IMR-90 (cell line): ENCODE results near the gene GRB10. TPM values are rescaled to one million over a fixed set of nuclear protein-coding genes. Genes with fewer than 3 reads are reported as not detected.

ENCODE experiments used
- ATAC-seq: fragments of 200-7000 bp; cut with Tn5 transposase; 2 replicates; pipeline ENCODE4 v1.9.1; 2020; ENCODE audit warnings: low read depth, mild to moderate bottlenecking, moderate library complexity
- BruUV-seq: library from RNA; stranded (reverse); fragments of 400-500 nt; replicated peaks from 2 replicates; lab custom pipeline; 2021; lab: Mats Ljungman, UMichigan
- CTCF ChIA-PET: fragments of 300-600 bp; formaldehyde crosslinking; extraction: SDS; loops from one replicate; lab custom pipeline; 2021; ENCODE audit warnings: antibody characterized with exemption; lab: Yijun Ruan, JAX
- POLR2A ChIA-PET: fragments of 300-600 bp; sonication (Branson Sonifier 250); formaldehyde crosslinking; loops from one replicate; lab custom pipeline; 2022; ENCODE audit warnings: antibody characterized with exemption; ENCODE audit not compliant: unreplicated experiment; lab: Charles Lee
- DNase-seq: peaks from one replicate; pipeline ENCODE4 v3.0.0; 2013
- H2AFZ ChIP-seq: replicated peaks from 2 replicates; pipeline ENCODE3; 2013; ENCODE audit warnings: low read length, mild to moderate bottlenecking; ENCODE audit not compliant: poor library complexity
- H2AK5ac ChIP-seq: 2 replicates; pipeline ENCODE4 v1.6.1; 2013; ENCODE audit warnings: low read depth, low read length, inconsistent platforms
- H2AK9ac ChIP-seq: replicated peaks from 2 replicates; pipeline ENCODE3; 2013; ENCODE audit warnings: mild to moderate bottlenecking, low read depth, low read length, moderate library complexity; ENCODE audit not compliant: poor library complexity
- H2BK120ac ChIP-seq: 2 replicates; pipeline ENCODE4 v1.6.1; 2013; ENCODE audit warnings: low read depth, low read length, inconsistent platforms
- H2BK15ac ChIP-seq: 3 replicates; pipeline ENCODE4 v1.6.1; 2013; ENCODE audit warnings: low read depth, low read length, inconsistent platforms
- H2BK20ac ChIP-seq: 2 replicates; pipeline ENCODE4 v1.6.1; 2013; ENCODE audit warnings: low read depth, mild to moderate bottlenecking, inconsistent platforms, low read length, moderate library complexity
- H2BK5ac ChIP-seq: 2 replicates; pipeline ENCODE4 v1.6.1; 2013; ENCODE audit warnings: mild to moderate bottlenecking, low read depth, low read length, inconsistent platforms; ENCODE audit not compliant: poor library complexity, severe bottlenecking
- H3K14ac ChIP-seq: replicated peaks from 2 replicates; pipeline ENCODE4 v1.6.1; 2013; ENCODE audit warnings: low read depth, low read length, inconsistent platforms
- H3K18ac ChIP-seq: 2 replicates; pipeline ENCODE4 v1.6.1; 2013; ENCODE audit warnings: low read depth, low read length, control low read depth
- H3K23ac ChIP-seq: 2 replicates; pipeline ENCODE4 v1.6.1; 2013; ENCODE audit warnings: low read depth, low read length, inconsistent platforms
- H3K27ac ChIP-seq: 2 replicates; pipeline ENCODE4 v1.5.1; 2013; ENCODE audit warnings: mild to moderate bottlenecking, control low read depth, low read length; ENCODE audit not compliant: insufficient read depth
- H3K27me3 ChIP-seq: 2 replicates; pipeline ENCODE4 v1.6.1; 2013; ENCODE audit warnings: low read length; ENCODE audit not compliant: control insufficient read depth, insufficient read depth
- H3K36me3 ChIP-seq: 2 replicates; pipeline ENCODE4 v1.6.1; 2013; ENCODE audit warnings: low read length, mixed read lengths; ENCODE audit not compliant: control insufficient read depth, insufficient read depth
- H3K4ac ChIP-seq: 2 replicates; pipeline ENCODE4 v1.6.1; 2013; ENCODE audit warnings: low read depth, low read length, inconsistent platforms
- H3K4me1 ChIP-seq: 2 replicates; pipeline ENCODE4 v1.6.1; 2013; ENCODE audit warnings: low read length, mixed read lengths; ENCODE audit not compliant: control insufficient read depth, insufficient read depth
- H3K4me2 ChIP-seq: 2 replicates; pipeline ENCODE4 v1.6.1; 2013; ENCODE audit warnings: low read depth, mild to moderate bottlenecking, control low read depth, low read length, moderate library complexity
- H3K4me3 ChIP-seq: 2 replicates; pipeline ENCODE4 v1.5.1; 2013; ENCODE audit warnings: low read depth, mild to moderate bottlenecking, control low read depth, low read length, moderate library complexity; ENCODE audit not compliant: insufficient read depth
- H3K56ac ChIP-seq: 2 replicates; pipeline ENCODE4 v1.6.1; 2013; ENCODE audit warnings: low read length, inconsistent platforms; ENCODE audit not compliant: insufficient read depth; ENCODE audit errors: extremely low read depth
- H3K79me1 ChIP-seq, 2 experiments: 2 replicates each; pipeline ENCODE4 v1.6.1; 2013; ENCODE audit warnings: low read length in 2 of 2, inconsistent platforms in 1 of 2, low read depth in 1 of 2
- H3K9ac ChIP-seq: 2 replicates; pipeline ENCODE4 v1.6.1; 2013; ENCODE audit warnings: low read depth, low read length, control low read depth
- H3K9me1 ChIP-seq: 2 replicates; pipeline ENCODE4 v1.6.1; 2013; ENCODE audit warnings: low read length, inconsistent platforms; ENCODE audit not compliant: insufficient read depth
- H3K9me3 ChIP-seq: 2 replicates; pipeline ENCODE4 v1.6.1; 2013; ENCODE audit warnings: low read length; ENCODE audit not compliant: control insufficient read depth, insufficient read depth
- H4K20me1 ChIP-seq: 2 replicates; pipeline ENCODE4 v1.6.1; 2013; ENCODE audit warnings: low read length, inconsistent platforms; ENCODE audit not compliant: insufficient read depth
- H4K5ac ChIP-seq: 2 replicates; pipeline ENCODE4 v1.6.1; 2013; ENCODE audit warnings: mild to moderate bottlenecking, low read depth, low read length, control low read depth
- H4K8ac ChIP-seq, 2 experiments: 2 replicates each; pipeline ENCODE4 v1.6.1; 2013; ENCODE audit warnings: low read depth in 2 of 2, low read length in 2 of 2, control low read depth in 1 of 2, inconsistent platforms in 1 of 2
- H4K91ac ChIP-seq: 2 replicates; pipeline ENCODE4 v1.6.1; 2013; ENCODE audit warnings: low read depth, low read length, inconsistent platforms; ENCODE audit not compliant: insufficient read depth
- FOS ChIP-seq: fragments of 150-350 bp; IDR thresholded peaks from 2 replicates; pipeline ENCODE4 v1.6.1; 2016; ENCODE audit warnings: low read depth, low read length
- MXI1 ChIP-seq: IDR thresholded peaks from 2 replicates; pipeline ENCODE4 v1.6.1; 2012; ENCODE audit warnings: low read depth, mild to moderate bottlenecking, low read length, moderate library complexity, borderline replicate concordance
- NFE2L2 ChIP-seq: fragments of 150-350 bp; IDR thresholded peaks from 2 replicates; pipeline ENCODE4 v1.6.1; 2016; ENCODE audit warnings: low read depth, mild to moderate bottlenecking, low read length
- RCOR1 ChIP-seq: IDR thresholded peaks from 2 replicates; pipeline ENCODE4 v1.6.1; 2012; ENCODE audit warnings: mild to moderate bottlenecking, low read length, improper control_type of control experiment; ENCODE audit not compliant: insufficient replicate concordance
- WGBS, 2 experiments: methylation state at CpG; one replicate each; pipeline versions ENCODE4 v1.1.5 to v1.1.7; 2013; ENCODE audit warnings: missing lambda C conversion rate in 2 of 2; ENCODE audit not compliant: insufficient read length in 1 of 2; ENCODE audit errors: extremely low coverage in 2 of 2; 5-methylcytosine and 5-hydroxymethylcytosine counted together
- dilution Hi-C: fragments of 300-500 bp; cut with HindIII; formaldehyde crosslinking; loops from one replicate; pipeline ENCODE4 v1.14.3; 2018; ENCODE audit warnings: low sequenced_read_pairs; ENCODE audit not compliant: unreplicated experiment
- in situ Hi-C: fragments of 300-500 bp; cut with MboI; formaldehyde crosslinking; loops from 3 replicates; pipeline ENCODE4 v1.14.3; 2019; ENCODE audit warnings: low sequenced_read_pairs, inconsistent platforms, mixed read lengths
- intact Hi-C: fragments of 100-400 bp; cut with micrococcal nuclease; formaldehyde crosslinking; loops from 2 replicates; pipeline ENCODE4 v1.10.0; 2022
- polyA plus RNA-seq, 3 experiments: library from polyadenylated mRNA; depleted of rRNA; stranded (reverse); fragments of >200 nt; gene quantifications; 2 replicates each; pipeline ENCODE4 v1.2.3, GENCODE V29; 2012; ENCODE audit warnings: low replicate concordance in 1 of 3
- total RNA-seq: library from RNA; depleted of rRNA; stranded (reverse); fragments of >200 nt; gene quantifications from 2 replicates; pipeline ENCODE4 v1.2.3, GENCODE V29; 2012
- TF ChIP-seq, protein P1 (sequence below): fragments of 150-350 bp; IDR thresholded peaks from 2 replicates; pipeline ENCODE4 v1.6.1; 2016; ENCODE audit warnings: low read depth, mild to moderate bottlenecking, low read length, moderate library complexity, borderline replicate concordance

The GRB10 gene
- total and polyA plus RNA-seq, 2 of the 4 experiments (the other 2 are of a cell fraction): 6.3 to 15.1 TPM

DNA sequence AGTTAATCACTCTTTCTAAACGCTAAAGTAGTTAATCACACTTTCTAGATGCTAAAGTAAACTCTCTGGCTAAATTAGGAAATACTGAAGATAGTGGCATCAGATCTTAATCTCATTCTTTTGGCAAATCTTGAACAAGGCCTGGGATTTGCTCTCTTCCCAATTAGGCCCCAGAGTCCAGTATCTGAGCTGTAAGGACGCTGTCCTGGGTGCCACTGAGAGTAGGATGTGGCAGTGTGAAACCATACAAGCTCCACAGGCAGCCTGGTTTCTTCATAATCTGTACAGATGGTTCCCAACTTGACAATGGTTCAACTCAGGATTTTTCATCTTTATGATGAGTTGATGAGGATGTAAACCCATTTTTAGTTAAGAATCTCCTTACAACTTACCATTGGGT lies 36.9 kb downstream of the GRB10 start:
- H3K4me3 ChIP-seq: no peak overlapping the region
- no peak overlapping the region for H3K56ac ChIP-seq
- no peaks in the 10 kb centered on the region for H3K27me3 ChIP-seq
- no peak overlapping the region for H2AK5ac ChIP-seq
- H3K36me3 ChIP-seq: peaks cover 9% of the 10 kb centered on the region; the same call in 1 of the 2 replicates
- no peak overlapping the region for H4K91ac ChIP-seq
- intact Hi-C loops: no loop called here
- ChIA-PET POLR2A (no interaction called here), CTCF (no interaction called here)
- no peak overlapping the region for H2AK9ac ChIP-seq
- in situ Hi-C loops: no loop called here
- peaks cover 29% of the 10 kb centered on the region; the same call in 1 of the 2 replicates for H4K20me1 ChIP-seq
- H4K5ac ChIP-seq: no peak overlapping the region
- no peak overlapping the region for H3K14ac ChIP-seq
- H4K8ac ChIP-seq: no peak overlapping the region
- no peak overlapping the region for H3K4me2 ChIP-seq
- no peak overlapping the region for H2BK15ac ChIP-seq
- peaks cover 13 to 40% of the 10 kb centered on the region in 2 experiments for H3K79me1 ChIP-seq
- no peak overlapping the region for H3K27ac ChIP-seq
- ATAC-seq (no peak), DNase-seq (no peak)
- TF ChIP-seq FOS (no peak), NFE2L2 (no peak), RCOR1 (no peak), MXI1 (no peak)
- TF ChIP-seq, protein P1, sequence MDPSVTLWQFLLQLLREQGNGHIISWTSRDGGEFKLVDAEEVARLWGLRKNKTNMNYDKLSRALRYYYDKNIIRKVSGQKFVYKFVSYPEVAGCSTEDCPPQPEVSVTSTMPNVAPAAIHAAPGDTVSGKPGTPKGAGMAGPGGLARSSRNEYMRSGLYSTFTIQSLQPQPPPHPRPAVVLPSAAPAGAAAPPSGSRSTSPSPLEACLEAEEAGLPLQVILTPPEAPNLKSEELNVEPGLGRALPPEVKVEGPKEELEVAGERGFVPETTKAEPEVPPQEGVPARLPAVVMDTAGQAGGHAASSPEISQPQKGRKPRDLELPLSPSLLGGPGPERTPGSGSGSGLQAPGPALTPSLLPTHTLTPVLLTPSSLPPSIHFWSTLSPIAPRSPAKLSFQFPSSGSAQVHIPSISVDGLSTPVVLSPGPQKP: no peak
- H2BK120ac ChIP-seq: no peak overlapping the region
- no CpG with 5 or more reads among the region's 2 CpGs for WGBS, 2 experiments
- BruUV-seq: no TSS peak
- no peak overlapping the region for H3K23ac ChIP-seq
- H2AFZ ChIP-seq: no peak overlapping the region
- peaks cover 9% of the 10 kb centered on the region; the same call in 1 of the 2 replicates for H3K9me1 ChIP-seq
- H3K9me3 ChIP-seq: no peaks in the 10 kb centered on the region
- no peaks in the 10 kb centered on the region for H3K4me1 ChIP-seq
- H3K9ac ChIP-seq: no peak overlapping the region
- no peak overlapping the region for H2BK20ac ChIP-seq
- no peak overlapping the region for H3K18ac ChIP-seq
- H2BK5ac ChIP-seq: no peak overlapping the region
- dilution Hi-C loops: no loop called here
- no peak overlapping the region for H3K4ac ChIP-seq
